ENCODE results near the gene TBC1D2B. TPM values are rescaled to one million over a fixed set of nuclear protein-coding genes. Genes with fewer than 3 reads are reported as not detected.

The TBC1D2B gene
- total and polyA plus RNA-seq, 8 donors: 9.3 to 61.7 (median 38.8) TPM

DNA sequence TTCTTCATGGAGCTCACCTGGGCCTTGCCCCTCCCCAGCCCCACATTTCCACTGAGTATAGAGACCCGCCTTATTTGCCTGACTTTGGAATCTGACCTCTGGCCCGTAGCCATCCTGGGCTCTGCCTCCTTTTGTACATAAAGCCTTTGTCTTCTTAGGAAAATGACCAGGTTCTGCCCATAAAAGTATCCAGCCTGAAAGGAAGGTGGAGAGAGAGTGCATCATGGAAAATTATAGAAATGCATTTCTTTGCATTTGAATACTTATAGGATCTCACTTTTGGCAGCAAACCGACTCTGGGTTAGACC, 11.2 kb upstream of the TBC1D2B start:
- Histone ChIP-seq H3K9me3 (no peaks in the 10 kb centered on the region), H3K4me3 (no peak overlapping the region), H3K27ac (peak overlapping the region in 2 of 5 donors; percentile 20 to 54), H3K36me3 (no peaks in the 10 kb centered on the region), H3K27me3 (no peaks in the 10 kb centered on the region), H3K4me1 (peaks cover 9 to 50% (median 40%) of the 10 kb centered on the region in 4 donors)
- 39 to 64% (median 43%) methylated on average over 3 of the region's 3 CpGs for WGBS, 5 donors
- intact Hi-C loops (cut with DNase I; ENCODE audit: low total_unique reads): no loop called here
- DNase-seq: peak in 1 of 2 donors; percentile 67
- no peak for TF ChIP-seq POLR2AphosphoS5 (IDR thresholded peaks at IDR 0.05)
- TF ChIP-seq EP300 (IDR thresholded peaks at IDR 0.05): no peak
- no peak for TF ChIP-seq POLR2A (IDR thresholded peaks at IDR 0.05)
- TF ChIP-seq, protein P1, sequence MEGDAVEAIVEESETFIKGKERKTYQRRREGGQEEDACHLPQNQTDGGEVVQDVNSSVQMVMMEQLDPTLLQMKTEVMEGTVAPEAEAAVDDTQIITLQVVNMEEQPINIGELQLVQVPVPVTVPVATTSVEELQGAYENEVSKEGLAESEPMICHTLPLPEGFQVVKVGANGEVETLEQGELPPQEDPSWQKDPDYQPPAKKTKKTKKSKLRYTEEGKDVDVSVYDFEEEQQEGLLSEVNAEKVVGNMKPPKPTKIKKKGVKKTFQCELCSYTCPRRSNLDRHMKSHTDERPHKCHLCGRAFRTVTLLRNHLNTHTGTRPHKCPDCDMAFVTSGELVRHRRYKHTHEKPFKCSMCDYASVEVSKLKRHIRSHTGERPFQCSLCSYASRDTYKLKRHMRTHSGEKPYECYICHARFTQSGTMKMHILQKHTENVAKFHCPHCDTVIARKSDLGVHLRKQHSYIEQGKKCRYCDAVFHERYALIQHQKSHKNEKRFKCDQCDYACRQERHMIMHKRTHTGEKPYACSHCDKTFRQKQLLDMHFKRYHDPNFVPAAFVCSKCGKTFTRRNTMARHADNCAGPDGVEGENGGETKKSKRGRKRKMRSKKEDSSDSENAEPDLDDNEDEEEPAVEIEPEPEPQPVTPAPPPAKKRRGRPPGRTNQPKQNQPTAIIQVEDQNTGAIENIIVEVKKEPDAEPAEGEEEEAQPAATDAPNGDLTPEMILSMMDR (IDR thresholded peaks at IDR 0.05): no peak

DNA sequence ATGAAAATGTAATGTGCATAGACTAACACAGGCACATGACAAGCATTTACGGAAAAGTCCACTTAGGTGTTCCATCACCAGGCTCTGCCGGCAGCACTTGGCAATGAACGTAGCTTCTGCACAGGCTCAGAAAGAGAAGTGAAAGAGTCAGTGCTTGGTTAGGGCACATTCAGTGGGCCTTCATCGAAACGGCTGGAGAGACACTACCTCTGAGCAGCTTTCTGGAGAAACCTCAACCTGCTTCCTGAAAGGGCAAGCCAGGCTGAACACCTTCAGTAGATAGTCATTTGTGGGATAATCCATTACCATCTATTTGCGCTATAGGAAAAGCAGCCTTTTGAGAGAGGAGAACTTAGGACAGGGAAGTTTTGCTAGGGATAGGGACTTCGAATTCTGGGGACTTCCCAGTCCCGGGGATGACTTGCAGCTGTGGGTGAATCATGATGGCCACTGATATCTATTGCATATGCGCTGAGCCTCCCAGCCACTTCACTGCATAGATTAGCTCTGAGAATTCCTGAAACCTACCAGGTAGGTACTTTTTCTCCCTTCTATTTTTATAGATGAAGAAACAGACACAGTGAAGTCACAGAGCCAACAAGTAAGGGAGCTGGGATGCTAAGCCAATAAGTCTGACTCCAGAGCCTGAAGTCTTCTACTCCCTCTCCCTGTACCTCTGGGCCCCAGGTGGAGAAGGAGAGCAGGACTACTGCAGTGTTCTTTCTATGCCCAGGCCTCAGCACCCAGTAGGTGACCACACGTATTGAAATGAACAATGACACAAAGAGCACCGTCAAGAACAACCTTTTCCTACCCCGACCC, 10.7 kb upstream of the TBC1D2B start:
- 61 to 70% (median 66%) methylated on average over 12 of the region's 12 CpGs for WGBS, 5 donors
- Histone ChIP-seq H3K4me3 (no peak overlapping the region), H3K27me3 (no peaks in the 10 kb centered on the region), H3K9me3 (no peaks in the 10 kb centered on the region), H3K4me1 (peaks cover 7 to 50% (median 39%) of the 10 kb centered on the region in 4 donors), H3K27ac (peak overlapping the region in 2 of 5 donors; percentile 20 to 54), H3K36me3 (no peaks in the 10 kb centered on the region)
- TF ChIP-seq POLR2A (IDR thresholded peaks at IDR 0.05): no peak
- TF ChIP-seq EP300 (IDR thresholded peaks at IDR 0.05): no peak
- TF ChIP-seq, protein P1 (IDR thresholded peaks at IDR 0.05): no peak
- TF ChIP-seq POLR2AphosphoS5 (IDR thresholded peaks at IDR 0.05): no peak
- intact Hi-C loops (cut with DNase I; ENCODE audit: low total_unique reads): no loop called here
- DNase-seq: no peak

DNA sequence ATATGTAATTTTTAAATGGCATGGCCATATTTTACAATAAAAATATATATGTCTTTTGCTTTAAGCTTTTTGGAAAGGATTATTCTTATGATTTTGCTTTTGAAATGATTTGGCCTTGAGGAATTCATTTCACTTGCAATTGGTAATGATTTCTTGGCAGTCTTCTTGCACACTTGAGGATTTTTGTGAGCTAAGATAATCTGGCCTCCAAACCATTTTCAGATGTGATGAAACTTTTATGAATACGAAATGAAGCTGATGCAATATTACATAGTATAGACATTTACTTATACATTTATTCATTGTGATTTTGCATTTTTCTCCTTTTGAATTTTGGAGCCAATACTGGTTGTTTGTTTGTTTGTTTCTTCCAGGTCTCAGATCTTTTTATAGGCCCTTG, 8.4 kb upstream of the TBC1D2B start:
- TF ChIP-seq EP300 (IDR thresholded peaks at IDR 0.05) (no peak), POLR2A (IDR thresholded peaks at IDR 0.05) (no peak), POLR2AphosphoS5 (IDR thresholded peaks at IDR 0.05) (no peak)
- TF ChIP-seq, protein P1 (IDR thresholded peaks at IDR 0.05): no peak
- Histone ChIP-seq H3K27me3 (no peaks in the 10 kb centered on the region), H3K4me1 (peaks cover 7 to 52% (median 35%) of the 10 kb centered on the region in 4 donors), H3K36me3 (no peaks in the 10 kb centered on the region), H3K9me3 (no peaks in the 10 kb centered on the region), H3K27ac (no peak overlapping the region), H3K4me3 (no peak overlapping the region)
- intact Hi-C loops (cut with DNase I; ENCODE audit: low total_unique reads): no loop called here
- DNase-seq: peak in 1 of 2 donors; percentile 58
- 66 to 95% (median 88%) methylated on average over 1 of the region's 1 CpG for WGBS, 5 donors

DNA sequence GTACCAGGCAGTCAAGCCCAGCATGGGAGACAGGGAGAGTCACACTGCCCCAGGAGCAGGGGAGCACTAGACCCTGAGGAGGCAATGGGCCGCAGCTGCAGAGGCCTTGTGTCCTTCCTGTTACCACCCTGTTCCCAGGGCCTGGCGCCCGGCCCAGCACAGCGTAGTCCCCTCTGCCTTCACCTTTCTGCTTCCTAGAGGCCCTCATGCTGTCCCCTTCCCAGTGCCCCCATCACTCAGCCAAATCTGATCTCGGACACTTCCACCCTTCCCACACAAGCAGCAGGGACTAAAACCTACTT, 6.9 kb upstream of the TBC1D2B start:
- intact Hi-C loops (cut with DNase I; ENCODE audit: low total_unique reads): no loop called here
- TF ChIP-seq POLR2A (IDR thresholded peaks at IDR 0.05) (no peak), POLR2AphosphoS5 (IDR thresholded peaks at IDR 0.05) (no peak), EP300 (IDR thresholded peaks at IDR 0.05) (no peak)
- TF ChIP-seq, protein P1 (IDR thresholded peaks at IDR 0.05): no peak
- peak overlapping the region in 2 of 5 donors; percentile 44 to 55 for H3K27ac ChIP-seq
- 61 to 80% (median 70%) methylated on average over 4 to 5 of the region's 5 CpGs for WGBS, 5 donors
- no peak for DNase-seq
- no peaks in the 10 kb centered on the region for H3K36me3 ChIP-seq
- H3K4me1 ChIP-seq: peaks cover 7 to 57% (median 35%) of the 10 kb centered on the region in 4 donors
- no peaks in the 10 kb centered on the region for H3K9me3 ChIP-seq
- no peak overlapping the region for H3K4me3 ChIP-seq
- H3K27me3 ChIP-seq: no peaks in the 10 kb centered on the region

All from stomach (tissue), 9 donors.